Hepatocyte (in vitro differentiated cells): ENCODE results near the gene TNFAIP2.

Experiments
- EZH2 ChIP-seq: fragments of 200-600 bp; sonication (generic); IDR thresholded peaks from 2 replicates; pipeline ENCODE4 v1.6.1; 2016; ENCODE audit warnings: antibody characterized with exemption, mild to moderate bottlenecking, borderline replicate concordance
- EZH2phosphoT487 ChIP-seq: fragments of 200-600 bp; sonication (generic); IDR thresholded peaks from one replicate; pipeline ENCODE4 v1.6.1; 2018; ENCODE audit warnings: antibody characterized with exemption, mild to moderate bottlenecking, low read depth, moderate library complexity; ENCODE audit not compliant: unreplicated experiment, severe bottlenecking
- TF ChIP-seq, protein P1 (sequence below): fragments of 200-600 bp; sonication (generic); IDR thresholded peaks from 2 replicates; pipeline ENCODE4 v1.5.1; 2016; ENCODE audit warnings: antibody characterized with exemption, mild to moderate bottlenecking; ENCODE audit not compliant: poor library complexity

DNA sequence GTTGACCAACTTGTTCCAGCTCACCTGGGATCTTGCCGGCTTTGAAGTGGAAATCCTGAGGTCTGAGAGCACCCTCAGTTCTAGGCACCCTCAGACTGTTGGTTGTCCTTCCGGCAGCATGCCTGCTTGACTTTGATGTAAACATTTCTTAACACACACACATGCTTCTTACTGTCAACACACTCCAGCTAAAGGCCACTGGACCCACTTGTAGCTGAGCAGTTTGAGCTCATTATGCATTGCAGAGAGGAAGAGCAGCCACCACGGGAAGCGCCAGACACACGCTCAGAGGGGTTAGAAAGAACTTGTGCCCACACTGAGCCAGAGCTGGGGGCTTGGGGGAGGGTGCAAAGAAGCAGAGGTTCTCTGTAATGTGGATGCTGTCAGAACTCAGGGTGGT, 55.8 kb downstream of the TNFAIP2 start:
- TF ChIP-seq EZH2phosphoT487 (no peak), EZH2 (no peak)
- TF ChIP-seq, protein P1, sequence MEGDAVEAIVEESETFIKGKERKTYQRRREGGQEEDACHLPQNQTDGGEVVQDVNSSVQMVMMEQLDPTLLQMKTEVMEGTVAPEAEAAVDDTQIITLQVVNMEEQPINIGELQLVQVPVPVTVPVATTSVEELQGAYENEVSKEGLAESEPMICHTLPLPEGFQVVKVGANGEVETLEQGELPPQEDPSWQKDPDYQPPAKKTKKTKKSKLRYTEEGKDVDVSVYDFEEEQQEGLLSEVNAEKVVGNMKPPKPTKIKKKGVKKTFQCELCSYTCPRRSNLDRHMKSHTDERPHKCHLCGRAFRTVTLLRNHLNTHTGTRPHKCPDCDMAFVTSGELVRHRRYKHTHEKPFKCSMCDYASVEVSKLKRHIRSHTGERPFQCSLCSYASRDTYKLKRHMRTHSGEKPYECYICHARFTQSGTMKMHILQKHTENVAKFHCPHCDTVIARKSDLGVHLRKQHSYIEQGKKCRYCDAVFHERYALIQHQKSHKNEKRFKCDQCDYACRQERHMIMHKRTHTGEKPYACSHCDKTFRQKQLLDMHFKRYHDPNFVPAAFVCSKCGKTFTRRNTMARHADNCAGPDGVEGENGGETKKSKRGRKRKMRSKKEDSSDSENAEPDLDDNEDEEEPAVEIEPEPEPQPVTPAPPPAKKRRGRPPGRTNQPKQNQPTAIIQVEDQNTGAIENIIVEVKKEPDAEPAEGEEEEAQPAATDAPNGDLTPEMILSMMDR: no peak
